T-helper 1 cell treated with Interleukin-12 subunit alpha and Interleukin-12 subunit beta and Interleukin-4 antibody, amounts not matched to agents 30 ng/mL and 1 ng/mL, for 36 hours (primary cell): ENCODE measurements around the gene DMD. TPM values are rescaled to one million over a fixed set of nuclear protein-coding genes. Genes with fewer than 3 reads are reported as not detected.

Experiments used
- intact Hi-C: fragments of 100-400 bp; cut with micrococcal nuclease; formaldehyde crosslinking; loops from one replicate; pipeline ENCODE4 v1.15.1; 2024
- total RNA-seq: library from RNA; stranded (reverse); gene quantifications from 2 replicates; pipeline ENCODE4 v1.2.3, GENCODE V29; 2022

The DMD gene
- total RNA-seq, 1 donor from 2014 or later: 18.1 TPM

- intact Hi-C loops: no loop called here
Observed at GRCh38 chrX:31747411-31747810, 1463.9 kb downstream of the DMD start.

- intact Hi-C loops: no loop called here
Observed at GRCh38 chrX:31743004-31743403, 1468.3 kb downstream of the DMD start.

GRCh38 chrX:31717474-31717873, 1493.9 kb downstream of the DMD start:
- intact Hi-C loops: no loop called here

GRCh38 chrX:31715675-31716074, 1495.7 kb downstream of the DMD start:
- intact Hi-C loops: no loop called here

- intact Hi-C loops: no loop called here
Observed at GRCh38 chrX:31714797-31715196, 1496.6 kb downstream of the DMD start.

GRCh38 chrX:31713120-31713519, 1498.2 kb downstream of the DMD start:
- intact Hi-C loops: no loop called here

GRCh38 chrX:31711166-31711565, 1500.2 kb downstream of the DMD start:
- intact Hi-C loops: no loop called here

GRCh38 chrX:31708116-31708515, 1503.2 kb downstream of the DMD start:
- intact Hi-C loops: no loop called here

- intact Hi-C loops: no loop called here
Observed at GRCh38 chrX:31706466-31706865, 1504.9 kb downstream of the DMD start.

GRCh38 chrX:31705816-31706215, 1505.5 kb downstream of the DMD start:
- intact Hi-C loops: no loop called here

- intact Hi-C loops: no loop called here
Observed at GRCh38 chrX:31704938-31705337, 1506.4 kb downstream of the DMD start.

GRCh38 chrX:31702222-31702621, 1509.1 kb downstream of the DMD start:
- intact Hi-C loops: no loop called here

- intact Hi-C loops: no loop called here
Observed at GRCh38 chrX:31697294-31697916, 1513.9 kb downstream of the DMD start.

- intact Hi-C loops: no loop called here
Observed at GRCh38 chrX:31679861-31680260, 1531.5 kb downstream of the DMD start.

- intact Hi-C loops: no loop called here
Observed at GRCh38 chrX:31670245-31670644, 1541.1 kb downstream of the DMD start.

- intact Hi-C loops: no loop called here
Observed at GRCh38 chrX:31665454-31665853, 1545.9 kb downstream of the DMD start.

GRCh38 chrX:31663172-31663571, 1548.2 kb downstream of the DMD start:
- intact Hi-C loops: no loop called here

GRCh38 chrX:31661280-31661810, 1550.0 kb downstream of the DMD start:
- intact Hi-C loops: no loop called here

GRCh38 chrX:31658360-31658759, 1553.0 kb downstream of the DMD start:
- intact Hi-C loops: loop anchor here (1.0 to 10.0 kb wide), 6 partner anchors 234 to 1024 kb away; no protein-coding TSS in a partner anchor

GRCh38 chrX:31656013-31656412, 1555.3 kb downstream of the DMD start:
- intact Hi-C loops: loop anchor here (5.0 to 10.0 kb wide), 3 partner anchors 231 to 1021 kb away; no protein-coding TSS in a partner anchor

- intact Hi-C loops: loop anchor here (10.0 kb wide), 2 partner anchors 229 to 1019 kb away; no protein-coding TSS in a partner anchor
Observed at GRCh38 chrX:31653422-31653821, 1557.9 kb downstream of the DMD start.

- intact Hi-C loops: loop anchor here (10.0 kb wide), 2 partner anchors 228 to 1018 kb away; no protein-coding TSS in a partner anchor
Observed at GRCh38 chrX:31652650-31653049, 1558.7 kb downstream of the DMD start.

GRCh38 chrX:31649201-31649600, 1562.1 kb downstream of the DMD start:
- intact Hi-C loops: no loop called here
